Measurements from ENCODE around the gene CMTM5. TPM values are rescaled to one million over a fixed set of nuclear protein-coding genes. Genes with fewer than 3 reads are reported as not detected.

Gene CMTM5
- total and polyA plus RNA-seq, 2 donors (not counting 3 experiments of a cell fraction or from before 2014, with no cell fraction given) = not detected

DNA sequence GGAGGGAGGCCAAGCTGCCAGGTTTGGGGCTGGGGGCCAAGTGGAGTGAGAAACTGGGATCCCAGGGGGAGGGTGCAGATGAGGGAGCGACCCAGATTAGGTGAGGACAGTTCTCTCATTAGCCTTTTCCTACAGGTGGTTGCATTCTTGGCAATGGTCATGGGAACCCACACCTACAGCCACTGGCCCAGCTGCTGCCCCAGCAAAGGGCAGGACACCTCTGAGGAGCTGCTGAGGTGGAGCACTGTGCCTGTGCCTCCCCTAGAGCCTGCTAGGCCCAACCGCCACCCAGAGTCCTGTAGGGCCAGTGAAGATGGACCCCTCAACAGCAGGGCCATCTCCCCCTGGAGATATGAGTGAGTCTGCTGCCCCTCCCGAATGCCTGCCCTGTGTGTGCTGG lies 3.8 kb upstream of the CMTM5 start:
- Histone ChIP-seq H3K4me3 (replicated peaks in 1 of 3; ENCODE audit: insufficient read depth in 1 of 3, low read depth in 1 of 3, low read length in 3 of 3) (no peak overlapping the region), H3K36me3 (ENCODE audit: control insufficient read depth in 2 of 2, extremely low read depth in 1 of 2, insufficient read depth in 2 of 2, low read length in 2 of 2) (no peaks in the 10 kb centered on the region), H3K9ac (replicated peaks; ENCODE audit: extremely low read depth, insufficient read depth, low read length) (no peak overlapping the region), H3K4me1 (ENCODE audit: control insufficient read depth, extremely low read depth, insufficient read depth, low read length) (no peaks in the 10 kb centered on the region), H3K79me2 (ENCODE audit: control insufficient read depth, insufficient read depth, low read length) (no peaks in the 10 kb centered on the region), H2AFZ (ENCODE audit: low read depth, low read length) (no peak overlapping the region), H3K4me2 (ENCODE audit: insufficient read depth, low read length) (no peak overlapping the region), H3K9me3 (replicated peaks; ENCODE audit: control insufficient read depth, insufficient read depth, low read length) (no peaks in the 10 kb centered on the region), H3K9me1 (replicated peaks; ENCODE audit: control insufficient read depth, extremely low read depth, insufficient read depth, low read length) (no peaks in the 10 kb centered on the region), H3K27ac (ENCODE audit: insufficient read depth, low read depth, low read length) (no peak overlapping the region), H3K27me3 (ENCODE audit: control insufficient read depth in 2 of 2, insufficient read depth in 2 of 2, low read length in 2 of 2) (peaks cover 4 to 6% of the 10 kb centered on the region in 2 experiments), H4K20me1 (replicated peaks; ENCODE audit: control insufficient read depth, extremely low read depth, insufficient read depth, low read length) (no peaks in the 10 kb centered on the region)
- ChIA-PET POLR2A (no interaction called here), CTCF (no interaction called here)
- DNase-seq (ENCODE audit: low read depth, low spot score) (no peak), FAIRE-seq (no peak)
- BruUV-seq (replicated peaks) = no TSS peak
- intact Hi-C loops (cut with micrococcal nuclease) = no loop called here
- TF ChIP-seq EZH2 (IDR thresholded peaks at IDR 0.05; ENCODE audit: borderline replicate concordance, low read depth, low read length, severe bottlenecking) (no peak), MYC (IDR thresholded peaks at IDR 0.05; ENCODE audit: low read depth, low read length) (no peak), JUN (IDR thresholded peaks at IDR 0.05; ENCODE audit: borderline replicate concordance, insufficient read depth, insufficient read length, low read depth) (no peak), FOS (IDR thresholded peaks at IDR 0.05; ENCODE audit: borderline replicate concordance, insufficient read depth, low read length) (no peak), POLR2AphosphoS5 (IDR thresholded peaks at IDR 0.05; ENCODE audit: insufficient read depth, low read depth, low read length) (no peak)
- TF ChIP-seq, protein P1, sequence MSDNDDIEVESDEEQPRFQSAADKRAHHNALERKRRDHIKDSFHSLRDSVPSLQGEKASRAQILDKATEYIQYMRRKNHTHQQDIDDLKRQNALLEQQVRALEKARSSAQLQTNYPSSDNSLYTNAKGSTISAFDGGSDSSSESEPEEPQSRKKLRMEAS (IDR thresholded peaks at IDR 0.05; ENCODE audit: insufficient read depth, insufficient read length) = no peak
- dilution Hi-C loops (cut with MboI; ENCODE audit: extremely low pct_ligation_motif_present, low sequenced_read_pairs) = no loop called here

DNA sequence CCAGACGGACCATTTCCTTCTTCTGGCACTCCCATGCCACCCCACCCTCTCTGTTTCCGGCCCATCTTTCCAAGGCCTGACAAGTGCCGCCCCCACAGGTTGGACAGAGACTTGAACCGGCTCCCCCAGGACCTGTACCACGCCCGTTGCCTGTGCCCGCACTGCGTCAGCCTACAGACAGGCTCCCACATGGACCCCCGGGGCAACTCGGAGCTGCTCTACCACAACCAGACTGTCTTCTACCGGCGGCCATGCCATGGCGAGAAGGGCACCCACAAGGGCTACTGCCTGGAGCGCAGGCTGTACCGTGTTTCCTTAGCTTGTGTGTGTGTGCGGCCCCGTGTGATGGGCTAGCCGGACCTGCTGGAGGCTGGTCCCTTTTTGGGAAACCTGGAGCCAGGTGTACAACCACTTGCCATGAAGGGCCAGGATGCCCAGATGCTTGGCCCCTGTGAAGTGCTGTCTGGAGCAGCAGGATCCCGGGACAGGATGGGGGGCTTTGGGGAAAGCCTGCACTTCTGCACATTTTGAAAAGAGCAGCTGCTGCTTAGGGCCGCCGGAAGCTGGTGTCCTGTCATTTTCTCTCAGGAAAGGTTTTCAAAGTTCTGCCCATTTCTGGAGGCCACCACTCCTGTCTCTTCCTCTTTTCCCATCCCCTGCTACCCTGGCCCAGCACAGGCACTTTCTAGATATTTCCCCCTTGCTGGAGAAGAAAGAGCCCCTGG lies 1.2 kb upstream of the CMTM5 start:
- Histone ChIP-seq H3K4me3 (replicated peaks in 1 of 3; ENCODE audit: insufficient read depth in 1 of 3, low read depth in 1 of 3, low read length in 3 of 3) (no peak overlapping the region), H2AFZ (ENCODE audit: low read depth, low read length) (no peak overlapping the region), H3K27me3 (ENCODE audit: control insufficient read depth in 2 of 2, insufficient read depth in 2 of 2, low read length in 2 of 2) (peaks cover 0 to 3% of the 10 kb centered on the region in 2 experiments), H3K79me2 (ENCODE audit: control insufficient read depth, insufficient read depth, low read length) (no peaks in the 10 kb centered on the region), H4K20me1 (replicated peaks; ENCODE audit: control insufficient read depth, extremely low read depth, insufficient read depth, low read length) (no peaks in the 10 kb centered on the region), H3K4me1 (ENCODE audit: control insufficient read depth, extremely low read depth, insufficient read depth, low read length) (no peaks in the 10 kb centered on the region), H3K9me1 (replicated peaks; ENCODE audit: control insufficient read depth, extremely low read depth, insufficient read depth, low read length) (no peaks in the 10 kb centered on the region), H3K27ac (ENCODE audit: insufficient read depth, low read depth, low read length) (no peak overlapping the region), H3K9ac (replicated peaks; ENCODE audit: extremely low read depth, insufficient read depth, low read length) (no peak overlapping the region), H3K36me3 (ENCODE audit: control insufficient read depth in 2 of 2, extremely low read depth in 1 of 2, insufficient read depth in 2 of 2, low read length in 2 of 2) (no peaks in the 10 kb centered on the region), H3K9me3 (replicated peaks; ENCODE audit: control insufficient read depth, insufficient read depth, low read length) (no peaks in the 10 kb centered on the region), H3K4me2 (ENCODE audit: insufficient read depth, low read length) (no peak overlapping the region)
- dilution Hi-C loops (cut with MboI; ENCODE audit: extremely low pct_ligation_motif_present, low sequenced_read_pairs) (no loop called here), intact Hi-C loops (cut with micrococcal nuclease) (no loop called here)
- no peak for DNase-seq (ENCODE audit: low read depth, low spot score)
- no peak for TF ChIP-seq POLR2A (IDR thresholded peaks at IDR 0.05; ENCODE audit: low read depth, low read length)
- no peak for TF ChIP-seq POLR2AphosphoS5 (IDR thresholded peaks at IDR 0.05; ENCODE audit: insufficient read depth, low read depth, low read length)
- TF ChIP-seq EZH2 (IDR thresholded peaks at IDR 0.05; ENCODE audit: borderline replicate concordance, low read depth, low read length, severe bottlenecking) = no peak
- TF ChIP-seq FOS (IDR thresholded peaks at IDR 0.05; ENCODE audit: borderline replicate concordance, insufficient read depth, low read length) = no peak
- TF ChIP-seq JUN (IDR thresholded peaks at IDR 0.05; ENCODE audit: borderline replicate concordance, insufficient read depth, insufficient read length, low read depth) = no peak
- no peak for FAIRE-seq
- ChIA-PET CTCF (interaction anchor here (0.6 to 2.0 kb wide), 4 partner anchors 24 to 307 kb away, joined by 3 to 4 read pairs (median 4); no protein-coding TSS in a partner anchor), POLR2A (no interaction called here)
- no TSS peak for BruUV-seq (replicated peaks)
